HuH-7.5 (cell line): ENCODE data around the gene ZFAND3.
"Not testable (repeated sequence)": the region's sequence is repeated elsewhere in the genome, so short reads cannot be mapped to it uniquely, and the experiment has no call there.

Source experiments
- DNase-seq: peaks from one replicate; pipeline ENCODE4 v3.0.0; 2011; ENCODE audit warnings: low spot score

Gene ZFAND3

DNA sequence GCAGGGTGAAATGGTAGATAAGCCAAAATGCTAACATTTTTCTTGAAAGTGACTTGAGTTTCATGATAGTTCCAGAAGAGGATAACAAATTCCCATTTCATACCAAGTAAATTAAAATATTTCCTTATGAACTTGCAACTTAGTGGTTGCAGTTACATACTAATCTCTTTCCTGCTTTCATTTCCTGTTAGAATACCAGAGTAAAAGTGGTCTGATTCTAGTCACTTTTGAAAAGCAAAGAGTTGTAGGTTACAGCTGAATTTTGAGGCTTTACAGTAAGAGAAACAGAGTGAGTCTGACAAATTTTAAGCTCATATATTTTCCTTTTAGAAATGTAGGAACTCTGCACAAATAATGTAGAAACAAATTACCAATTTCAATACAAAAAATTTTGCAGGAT, 117.4 kb downstream of the ZFAND3 start:
- no peak for DNase-seq

DNA sequence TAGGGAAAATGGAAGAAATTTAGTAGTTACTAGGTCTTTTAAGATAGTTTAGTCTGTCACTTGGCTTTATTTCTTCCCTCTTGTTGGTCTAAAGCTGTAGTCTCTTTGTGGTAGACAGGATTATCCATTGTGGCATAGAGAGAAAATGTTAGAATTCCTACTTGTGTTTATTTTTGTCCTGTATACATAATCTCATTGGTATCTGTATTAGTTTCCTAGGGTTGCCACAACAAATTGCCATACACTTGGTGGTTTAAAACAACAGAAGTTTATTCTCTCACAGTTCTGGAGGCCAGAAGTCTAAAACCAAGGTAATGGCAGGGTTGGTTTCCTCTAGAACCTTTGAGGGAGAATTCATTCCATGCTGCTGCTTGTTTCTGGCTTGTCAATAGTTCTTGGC, 119.4 kb downstream of the ZFAND3 start:
- DNase-seq: no peak

DNA sequence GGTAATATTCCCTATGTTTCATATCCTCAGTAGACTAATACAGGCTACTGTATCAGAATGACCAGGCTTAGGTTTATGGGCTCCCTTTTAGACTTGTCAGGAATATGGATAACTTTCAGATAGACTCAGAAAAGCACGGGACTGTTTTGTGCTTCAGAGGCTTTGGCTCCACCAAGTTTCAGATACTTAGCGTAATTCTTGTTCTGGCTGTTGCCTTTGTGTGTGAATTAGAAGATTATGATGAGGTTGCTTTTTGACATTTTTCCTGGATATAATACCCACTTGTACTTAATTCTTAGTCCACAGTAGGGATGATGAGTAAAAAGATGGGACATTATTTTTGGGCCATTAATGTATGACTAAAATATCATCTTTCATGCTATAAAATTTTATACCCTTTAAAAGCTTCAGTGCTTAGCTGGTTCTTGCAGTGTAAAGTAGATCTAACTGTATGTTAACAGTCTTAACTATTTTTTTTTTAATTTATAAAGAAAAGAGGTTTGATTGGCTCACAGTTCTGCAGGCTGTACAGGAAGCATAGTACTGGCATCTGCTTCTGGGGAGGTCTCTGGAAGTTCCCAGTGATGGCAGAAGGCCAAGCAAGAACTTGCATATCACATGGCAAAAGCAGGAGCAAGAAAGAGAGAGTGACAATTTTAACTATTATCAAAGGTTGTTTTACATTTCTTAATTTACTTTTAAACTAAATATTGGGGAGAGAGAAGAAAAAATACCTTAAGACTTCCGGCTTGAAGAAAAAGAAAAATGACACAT, 120.7 kb downstream of the ZFAND3 start:
- DNase-seq: no peak

DNA sequence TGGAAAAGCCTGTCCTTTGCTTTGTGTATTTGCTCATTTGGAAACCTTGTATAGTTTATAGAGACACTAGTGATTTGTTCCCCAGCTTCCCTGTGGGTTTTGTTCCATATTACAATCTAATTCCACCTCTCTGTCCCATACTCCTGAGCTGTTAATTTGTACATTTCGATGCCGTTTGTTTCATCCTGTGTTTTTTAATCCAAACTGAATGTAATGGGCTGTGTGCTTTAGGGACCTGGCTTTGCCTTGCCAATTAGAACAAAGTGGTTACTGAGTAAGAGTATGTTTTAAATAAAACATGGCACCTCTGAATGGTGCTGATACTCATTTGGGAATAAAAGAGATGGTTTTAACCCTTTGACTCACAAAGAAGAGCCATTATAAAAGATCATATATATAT, 122.3 kb downstream of the ZFAND3 start:
- no peak for DNase-seq

DNA sequence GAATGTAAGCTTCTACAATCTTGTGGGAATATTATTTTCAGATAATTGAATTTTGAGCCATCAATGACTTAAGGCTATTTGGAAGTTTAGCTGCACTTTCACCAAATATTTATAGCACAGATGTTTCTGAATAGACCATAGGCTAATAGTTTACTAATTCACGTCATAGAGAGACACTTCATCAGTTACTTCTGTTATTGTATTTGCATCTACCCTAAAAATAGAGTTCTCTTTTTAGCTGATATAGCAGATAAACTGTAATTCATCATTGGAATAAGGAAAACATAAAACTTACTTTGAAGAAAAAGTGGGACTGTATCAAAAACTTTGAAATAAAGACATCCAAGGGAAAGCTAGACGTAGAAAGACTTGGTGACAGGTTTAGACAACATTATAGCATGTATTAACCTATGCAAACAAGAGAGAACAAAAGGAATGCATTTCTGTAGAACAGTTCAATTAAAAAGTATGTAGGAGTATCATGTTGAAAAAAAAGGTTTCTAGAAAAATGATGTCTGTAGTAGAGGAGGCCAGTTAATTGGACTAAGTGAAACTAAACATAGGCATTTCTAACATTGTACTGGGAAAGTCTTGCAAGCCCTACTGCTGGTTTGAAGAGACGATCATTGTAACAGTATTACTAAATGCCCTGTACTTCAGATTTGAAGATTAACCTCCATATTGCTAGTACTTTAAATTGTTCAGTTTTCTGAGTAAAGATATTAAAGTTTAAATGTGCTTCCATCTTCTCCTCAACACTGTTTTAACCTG, 123.3 kb downstream of the ZFAND3 start:
- no peak for DNase-seq

DNA sequence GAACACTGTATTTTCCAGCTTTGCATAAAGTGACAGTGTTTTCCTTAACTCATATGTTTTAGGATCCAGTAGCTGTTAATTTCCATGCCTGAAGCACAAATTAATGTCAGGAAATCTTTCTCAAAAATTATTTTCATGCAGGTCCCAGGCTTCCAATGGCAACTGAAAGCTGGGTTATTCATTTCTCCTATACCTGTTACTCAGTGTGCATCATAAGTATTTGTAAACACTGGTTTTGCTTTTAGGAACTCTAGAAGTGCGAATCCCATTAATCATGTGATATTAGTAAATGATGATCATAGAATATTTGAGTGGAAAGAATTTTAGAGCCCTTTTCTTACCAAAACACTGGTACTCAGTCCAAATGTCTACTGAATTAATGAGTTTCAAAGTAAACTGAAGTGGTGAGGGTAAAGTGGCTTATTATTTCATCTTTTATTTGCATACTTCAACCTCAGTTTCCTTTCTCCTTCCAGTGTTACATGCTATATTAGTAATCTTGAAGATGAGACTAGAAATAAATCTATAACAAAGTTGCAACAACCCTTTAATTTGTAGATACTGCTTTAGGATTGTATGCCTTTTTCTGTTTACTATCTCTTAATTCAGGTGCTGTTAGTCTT, 124.0 kb downstream of the ZFAND3 start:
- DNase-seq: no peak

DNA sequence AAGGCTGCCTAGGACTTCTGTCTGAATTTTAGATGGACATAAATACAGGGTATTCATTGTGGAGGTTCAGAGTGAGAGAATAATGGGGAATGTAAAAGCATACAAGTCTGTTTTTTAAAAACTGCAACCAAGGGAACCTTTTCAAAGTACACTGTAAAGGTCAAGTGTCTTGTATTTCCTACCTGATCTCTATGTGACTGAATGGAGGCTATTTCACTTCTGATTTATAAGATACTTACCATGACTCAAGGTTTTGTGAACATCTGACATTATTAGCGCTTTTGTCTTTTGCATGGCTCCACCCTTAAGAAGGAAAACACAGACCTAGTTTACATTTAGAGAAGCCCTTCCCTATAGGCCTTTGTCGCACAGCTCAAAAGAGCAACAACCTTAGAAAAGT, 126.5 kb downstream of the ZFAND3 start:
- no peak for DNase-seq

DNA sequence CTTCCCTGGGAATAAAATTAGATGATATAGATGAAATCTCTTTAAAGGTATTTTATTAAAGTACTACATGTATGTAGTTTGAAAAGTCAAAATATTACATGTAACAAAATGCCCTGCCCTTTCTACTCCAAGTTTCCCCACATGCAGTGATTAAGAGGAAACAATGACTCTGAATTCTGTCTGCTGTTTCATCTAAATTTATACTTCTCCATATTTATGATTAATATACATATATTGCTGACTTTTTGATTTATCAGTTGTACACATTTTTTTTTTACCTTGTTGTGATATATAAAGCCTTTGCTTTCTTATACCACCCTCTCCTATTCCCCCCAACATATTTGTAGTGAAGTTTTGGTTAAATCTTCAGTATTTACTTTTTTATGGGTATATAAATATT, 127.9 kb downstream of the ZFAND3 start:
- DNase-seq: no peak

DNA sequence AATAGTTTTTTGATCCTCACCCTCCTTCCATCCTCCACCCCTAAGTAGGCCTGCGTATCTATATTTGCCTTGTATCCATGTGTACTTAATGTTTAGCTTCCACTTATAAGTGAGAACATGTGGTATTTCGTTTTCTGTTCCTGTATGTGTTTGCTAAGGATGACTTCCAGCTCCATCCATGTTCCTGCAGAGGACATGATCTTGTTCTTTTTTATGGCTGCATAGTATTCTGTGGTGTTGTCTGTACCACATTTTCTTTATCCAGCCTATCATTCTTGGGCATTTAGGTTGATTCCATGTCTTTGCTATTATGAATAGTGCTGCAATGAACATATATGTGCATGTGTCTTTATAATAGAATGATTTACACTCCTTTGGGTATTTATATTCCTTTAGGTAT, 129.1 kb downstream of the ZFAND3 start:
- not testable (repeated sequence) for DNase-seq

DNA sequence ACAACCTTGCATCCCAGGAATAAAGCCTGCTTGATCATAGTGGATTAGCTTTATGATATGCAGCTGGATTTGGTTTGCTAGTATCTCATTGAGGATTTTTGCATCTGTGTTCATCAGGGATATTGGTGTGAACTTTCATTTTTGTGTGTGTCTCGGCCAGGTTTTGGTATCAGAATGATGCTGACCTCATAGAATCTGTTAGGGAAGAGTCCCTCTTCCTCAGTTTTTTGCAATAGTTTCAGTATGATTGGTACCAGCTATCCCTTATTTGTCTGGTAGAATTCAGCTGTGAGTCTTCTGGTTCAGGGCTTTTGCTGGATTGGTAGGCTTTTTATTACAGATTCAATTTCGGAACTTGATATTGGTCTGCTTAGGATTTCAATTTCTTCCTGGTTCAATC, 132.5 kb downstream of the ZFAND3 start:
- DNase-seq: no peak

DNA sequence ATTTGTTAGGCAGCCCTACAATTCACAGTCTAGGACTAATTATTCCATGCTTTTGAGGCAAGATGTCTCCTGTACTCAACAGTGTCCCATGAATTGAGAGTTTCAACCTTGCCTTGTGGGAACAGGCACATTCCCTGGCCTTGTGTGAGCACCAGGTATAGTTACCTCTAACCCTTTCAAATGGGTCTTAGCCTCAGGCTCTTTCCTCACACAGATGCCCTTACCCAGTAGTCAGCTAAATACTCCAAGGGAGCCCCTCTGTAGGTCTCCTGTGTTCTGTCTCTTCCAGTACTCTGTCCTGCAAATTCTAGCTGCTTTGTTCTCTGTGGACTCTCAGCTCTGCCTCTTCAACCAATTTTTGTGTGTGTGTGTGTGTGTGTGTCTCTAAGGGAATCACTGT, 135.3 kb downstream of the ZFAND3 start:
- no peak for DNase-seq

DNA sequence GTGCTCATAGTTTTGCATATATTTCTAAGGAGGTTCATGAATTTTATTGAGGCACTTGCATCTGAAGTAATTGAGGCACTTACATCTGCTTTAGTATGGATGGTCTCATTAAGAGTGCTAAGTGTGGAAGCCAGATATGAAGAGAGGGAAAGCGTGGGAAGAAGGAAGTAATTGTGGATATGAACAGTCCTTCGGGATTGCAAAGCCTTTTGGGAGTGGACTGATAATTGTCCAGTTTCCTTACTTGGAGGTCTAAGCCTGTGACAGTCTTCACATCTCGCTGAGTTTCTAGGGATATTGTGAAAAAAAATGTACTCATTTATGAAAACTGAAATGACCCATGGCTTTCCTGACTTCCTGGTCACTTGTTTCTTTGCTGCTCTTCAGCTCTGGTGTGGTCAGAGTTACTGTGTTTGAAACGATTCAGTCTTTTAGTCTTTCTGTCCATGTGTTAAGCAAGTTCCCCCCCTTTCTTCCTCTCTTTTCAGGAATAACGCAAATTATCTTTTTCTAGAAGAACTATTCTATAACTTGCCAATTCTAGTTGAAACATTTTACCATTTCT, 137.3 kb downstream of the ZFAND3 start:
- no peak for DNase-seq

DNA sequence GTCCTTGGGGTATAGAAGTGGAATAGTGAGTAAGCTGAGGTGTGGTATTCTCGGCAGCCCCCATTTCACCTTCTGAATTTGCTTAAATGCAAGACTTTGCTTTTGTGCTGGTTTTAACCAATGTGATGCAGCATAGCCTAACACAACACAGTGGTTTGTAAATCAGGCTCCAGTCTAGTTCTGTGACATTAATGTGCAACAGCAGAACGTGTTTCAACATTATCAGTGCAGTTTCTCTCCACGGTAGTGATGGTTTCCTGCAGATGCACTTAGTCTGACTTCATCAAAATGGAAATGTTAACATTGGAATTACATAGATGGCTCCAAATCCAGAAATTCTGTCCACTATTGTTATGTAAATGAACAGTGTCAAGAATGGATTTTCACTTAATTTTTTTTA, 139.5 kb downstream of the ZFAND3 start:
- DNase-seq: no peak

DNA sequence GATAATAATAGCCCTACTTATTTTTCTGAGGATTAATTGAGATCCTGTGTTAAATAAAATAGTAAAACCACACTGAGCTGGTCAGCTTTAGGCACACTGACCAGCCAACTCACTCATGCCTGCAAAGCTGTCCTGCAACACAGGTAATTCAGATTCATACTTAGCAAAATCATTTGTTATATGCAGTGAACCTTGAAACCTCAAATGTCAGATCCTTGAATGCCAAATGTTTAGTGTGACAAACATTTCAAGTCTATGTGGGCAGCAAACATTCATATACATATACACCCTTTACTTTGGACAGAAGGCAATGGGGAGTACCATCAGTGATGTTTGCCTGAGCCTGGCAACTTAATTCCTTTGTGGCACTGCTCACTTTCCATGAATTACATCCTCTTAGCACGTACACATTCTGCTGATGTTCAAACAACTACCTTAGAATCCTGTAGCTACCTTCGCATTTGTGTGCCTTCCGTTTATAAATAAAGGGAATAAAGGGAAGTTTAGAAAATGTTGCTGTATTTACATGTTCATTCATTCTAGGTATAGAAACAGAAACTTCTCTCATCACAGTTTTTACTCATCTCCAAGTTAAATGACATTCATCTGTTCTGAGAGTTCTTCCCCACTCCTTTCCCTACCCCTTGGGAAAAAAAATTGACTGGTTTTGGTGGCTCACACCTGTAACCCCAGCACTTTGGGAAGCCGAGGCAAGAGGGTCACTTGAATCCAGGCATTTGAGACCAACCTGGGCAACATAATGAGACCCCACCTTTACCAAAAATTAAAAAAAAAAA, 140.8 kb downstream of the ZFAND3 start:
- no peak for DNase-seq

DNA sequence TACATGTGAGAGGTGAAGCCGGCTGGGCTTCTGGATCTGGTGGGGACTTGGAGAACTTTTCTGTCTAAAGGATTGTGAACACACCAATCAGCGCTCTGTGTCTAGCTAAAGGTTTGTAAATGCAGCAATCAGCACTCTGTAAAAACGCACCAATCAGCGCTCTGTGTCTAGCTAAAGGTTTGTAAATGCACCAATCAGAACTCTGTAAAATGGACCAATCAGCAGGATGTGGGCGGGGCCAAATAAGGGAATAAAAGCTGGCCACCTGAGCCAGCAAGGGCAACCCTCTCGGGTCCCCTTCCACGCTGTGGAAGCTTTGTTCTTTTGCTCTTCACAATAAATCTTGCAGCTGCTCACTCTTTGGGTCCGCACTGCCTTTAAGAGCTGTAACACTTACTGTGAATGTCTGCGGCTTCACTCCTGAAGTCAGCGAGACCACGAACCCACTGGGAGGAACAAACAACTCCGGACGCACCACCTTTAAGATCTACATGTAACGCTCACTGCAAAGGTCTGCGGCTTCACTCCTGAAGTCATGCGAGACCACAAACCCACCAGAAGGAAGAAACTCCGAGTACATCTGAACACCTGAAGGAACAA, 143.1 kb downstream of the ZFAND3 start:
- DNase-seq: not testable (repeated sequence)

DNA sequence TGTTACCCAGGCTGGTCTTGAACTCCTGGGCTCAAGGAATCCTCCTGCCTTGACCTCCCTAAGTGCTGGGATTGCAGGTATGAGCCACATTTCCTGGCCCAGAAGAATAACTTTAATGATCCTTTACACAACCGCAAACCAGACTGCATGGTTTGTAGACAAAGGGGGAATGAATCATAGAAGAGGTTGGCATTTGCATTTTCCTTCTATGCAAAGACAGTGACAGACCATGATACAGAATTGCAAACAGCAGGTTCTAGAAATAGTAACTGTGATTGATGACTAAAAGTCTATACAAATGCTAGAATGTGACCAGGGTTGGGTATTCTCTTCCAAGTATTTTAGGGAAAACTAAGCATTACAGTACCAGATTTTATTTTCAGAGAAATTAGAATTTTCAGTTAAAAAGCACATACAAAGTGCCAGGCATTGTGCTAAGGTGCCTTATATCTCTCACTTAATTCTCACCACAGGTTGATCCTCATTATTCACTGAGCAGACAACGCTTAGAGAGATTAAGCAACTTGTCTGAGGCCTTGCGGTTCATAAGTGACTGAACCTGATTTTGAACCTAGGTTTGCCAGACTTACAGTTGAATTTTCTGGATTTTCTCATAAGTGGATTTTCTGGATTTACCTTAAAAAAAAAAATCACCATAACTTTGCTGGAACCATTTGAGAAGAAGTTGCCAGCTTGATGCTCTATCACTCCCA, 146.6 kb downstream of the ZFAND3 start:
- DNase-seq: no peak

DNA sequence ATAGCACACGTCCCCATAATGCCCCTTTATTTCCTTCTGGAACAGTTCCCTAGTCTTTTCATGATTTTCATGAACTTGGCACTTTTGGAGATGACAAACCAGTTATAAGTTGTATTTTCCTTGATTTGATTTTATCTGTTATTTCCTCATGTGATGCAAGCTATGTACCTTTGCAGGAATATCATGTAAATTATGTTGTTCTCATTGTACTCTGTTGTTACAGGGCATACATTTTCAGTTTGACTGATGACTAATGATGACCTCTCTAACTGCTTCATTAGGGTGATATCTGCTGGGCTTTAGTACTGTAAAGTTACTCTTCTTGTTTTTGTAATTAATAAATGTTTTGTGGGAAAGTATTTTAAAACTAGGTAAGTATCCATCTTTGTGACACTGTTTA, 147.3 kb downstream of the ZFAND3 start:
- DNase-seq: no peak

DNA sequence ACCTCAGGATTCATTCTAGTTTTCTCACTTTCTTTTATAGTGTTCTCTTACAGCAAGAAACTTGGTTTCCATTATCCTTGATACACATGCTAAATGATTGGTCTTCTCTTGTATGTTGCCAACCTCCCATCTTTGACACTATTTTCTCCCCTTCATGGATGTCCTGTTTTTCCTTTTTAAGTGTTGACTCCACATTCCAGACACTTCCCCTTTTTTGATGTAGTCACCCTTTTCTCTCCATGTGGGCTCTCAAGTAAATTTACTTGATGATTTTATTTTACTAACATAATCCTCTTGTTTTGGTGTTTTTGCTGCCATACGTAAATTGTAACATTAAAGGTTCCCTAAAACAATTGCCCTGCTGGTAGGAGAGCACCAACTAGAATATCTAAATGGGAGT, 148.1 kb downstream of the ZFAND3 start:
- DNase-seq: no peak

DNA sequence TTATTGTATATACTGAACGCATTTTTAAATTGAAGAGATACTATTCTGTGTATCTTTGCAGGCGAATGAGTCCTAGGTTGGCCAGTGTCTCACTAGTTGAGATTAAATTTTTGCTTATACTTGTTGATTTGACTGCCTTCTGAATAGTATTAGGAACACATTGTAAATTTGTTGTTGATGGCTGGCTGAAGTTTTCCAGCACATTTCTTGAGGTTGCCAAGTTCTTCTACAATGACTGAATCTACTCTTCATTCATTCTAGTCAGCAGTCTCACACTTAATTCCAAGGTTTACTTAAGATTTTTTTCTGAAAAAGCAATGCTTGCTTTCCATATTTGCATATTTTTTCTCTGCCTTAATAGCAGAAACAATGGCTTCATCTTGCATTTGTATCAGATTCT, 151.7 kb downstream of the ZFAND3 start:
- no peak for DNase-seq

DNA sequence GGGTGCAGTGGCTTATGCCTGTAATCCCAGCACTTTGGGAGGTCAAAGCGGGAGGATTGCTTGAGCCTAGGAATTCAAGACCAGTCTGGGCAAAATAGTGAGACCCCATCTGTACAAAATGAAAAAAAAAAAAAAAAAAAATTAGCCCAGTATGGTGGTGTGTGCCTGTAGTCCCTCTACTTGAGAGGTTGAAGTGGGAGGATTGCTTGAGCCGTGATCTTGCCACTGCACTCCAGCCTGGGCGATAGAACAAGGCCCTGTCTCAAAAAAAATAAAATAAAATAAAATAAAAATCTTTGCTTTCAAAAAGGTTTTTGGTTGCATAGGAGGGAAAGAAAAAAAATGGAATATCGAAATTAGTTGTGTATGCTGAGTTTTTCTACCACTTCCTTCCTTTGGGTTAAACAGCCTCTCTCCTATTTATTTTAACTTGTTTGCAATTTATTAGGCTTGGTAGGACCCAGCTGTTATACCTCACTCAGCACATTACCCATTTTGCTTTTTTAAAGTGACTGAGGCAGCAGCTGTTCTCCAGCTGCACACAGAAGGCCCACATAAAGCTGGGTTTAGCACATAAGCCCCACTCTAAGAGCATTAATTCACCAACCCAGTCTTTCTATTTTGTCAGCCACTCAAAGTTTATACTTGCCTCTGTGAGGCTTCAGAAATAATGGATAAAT, 152.3 kb downstream of the ZFAND3 start:
- no peak for DNase-seq
